NCI-H524 treated with DMSO at 0.1 percent for 48 hours (cell line): ENCODE data around the gene TBX20.
"Not testable (repeated sequence)": the region's sequence is repeated elsewhere in the genome, so short reads cannot be mapped to it uniquely, and the experiment has no call there.

Experiments used
- DNase-seq: peaks from one replicate; lab custom pipeline; 2025; lab: John Stamatoyannopoulos, UW

Gene TBX20

DNA sequence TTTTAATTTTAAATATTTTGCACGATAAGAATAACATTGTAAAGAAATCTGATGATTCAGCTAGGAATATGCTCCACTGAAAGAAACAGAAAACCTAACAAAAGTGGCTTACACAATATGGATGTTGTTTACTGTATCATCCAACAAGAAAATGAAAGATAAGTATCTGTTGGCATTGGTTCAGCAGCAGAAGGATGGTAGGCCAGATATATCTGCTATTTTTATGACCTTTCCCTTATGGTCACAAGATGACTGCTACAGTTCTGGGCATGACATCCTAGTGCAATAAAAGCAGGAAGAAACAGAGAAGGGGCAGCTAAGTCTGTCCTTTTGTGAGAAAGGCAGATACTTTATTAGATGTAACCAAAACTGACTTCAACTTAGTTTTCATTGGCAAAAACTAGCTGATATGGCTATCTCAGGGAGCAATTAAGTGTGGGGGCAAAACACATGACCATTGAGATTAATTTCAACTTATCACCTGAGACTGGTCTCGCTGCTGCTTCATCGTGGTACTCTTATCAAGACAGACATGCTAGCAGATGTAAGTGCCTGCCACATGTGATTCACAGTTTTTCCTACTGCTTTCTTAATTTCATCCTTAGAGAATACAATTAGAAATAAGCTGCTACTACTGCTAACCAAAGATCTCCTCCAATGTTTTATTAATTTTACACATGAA, 92.7 kb downstream of the TBX20 start:
- DNase-seq: not testable (repeated sequence)
